SK-N-MC (cell line): ENCODE data around the gene ARRB1.

ENCODE experiments used
- EZH2 ChIP-seq: fragments of 200-600 bp; sonication (generic); IDR thresholded peaks from one replicate; pipeline ENCODE4 v1.6.1; 2017; ENCODE audit warnings: antibody characterized with exemption
- POLR2AphosphoS5 ChIP-seq: IDR thresholded peaks from 2 replicates; pipeline ENCODE4 v1.6.1; 2012; ENCODE audit warnings: mild to moderate bottlenecking, low read depth, low read length, borderline replicate concordance

DNA sequence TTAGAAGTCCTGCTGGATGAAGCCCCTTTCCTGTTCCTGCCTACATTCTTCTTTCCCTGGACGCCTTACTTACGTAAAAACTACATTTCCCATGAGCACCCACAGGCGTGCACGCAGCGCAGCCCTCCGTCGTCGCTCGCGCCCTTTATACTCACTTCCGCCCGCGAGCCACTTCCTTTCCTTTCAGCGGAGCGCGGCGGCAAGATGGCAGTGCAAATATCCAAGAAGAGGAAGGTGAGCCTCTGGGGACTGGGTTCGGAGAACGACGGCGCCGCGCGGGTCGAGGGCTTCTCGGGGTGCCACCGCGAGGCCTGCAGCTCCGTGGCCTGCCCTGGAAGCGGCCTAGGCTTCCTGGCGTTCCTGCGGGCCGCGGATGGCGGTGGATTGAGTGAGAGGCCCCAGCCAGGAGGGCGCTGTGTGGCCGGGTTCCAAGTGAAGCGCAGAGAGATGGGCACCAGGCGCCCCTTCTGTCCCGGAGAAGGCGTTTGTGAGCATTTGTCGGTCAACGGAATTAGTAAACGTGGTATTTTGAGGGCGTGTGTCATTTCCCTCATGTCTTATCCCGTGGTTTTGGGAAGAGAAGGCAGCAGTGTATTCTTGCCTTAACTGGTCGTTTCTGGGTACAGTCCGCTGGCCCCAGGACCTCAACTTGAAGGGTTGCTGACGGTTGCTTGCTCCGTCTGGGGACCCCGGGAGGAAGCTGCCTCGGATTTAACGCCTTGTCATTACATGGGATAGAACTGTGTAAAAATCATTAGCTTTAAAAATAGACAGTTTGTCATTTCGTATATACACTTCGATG lies 48.1 kb upstream of the ARRB1 start, which contains the start of gene RPS3:
- TF ChIP-seq EZH2 (no peak), POLR2AphosphoS5 (peak; percentile 100)
